K562 (cell line): ENCODE measurements around the gene ZBTB38. TPM values are rescaled to one million over a fixed set of nuclear protein-coding genes. Genes with fewer than 3 reads are reported as not detected.

Experiments
- CBFB ChIP-seq: sonication (generic); formaldehyde crosslinking; IDR thresholded peaks from 2 replicates; pipeline ENCODE4 v1.4.0; 2020; ENCODE audit warnings: mild to moderate bottlenecking, missing genetic modification reagents
- EHMT2 ChIP-seq: fragments of 450-650 bp; IDR thresholded peaks from 2 replicates; pipeline ENCODE4 v1.6.1; 2018; ENCODE audit warnings: antibody characterized with exemption
- ETS2 ChIP-seq: IDR thresholded peaks from 2 replicates; pipeline ENCODE4 v1.6.1; 2016; ENCODE audit warnings: borderline replicate concordance, missing genetic modification characterization, mild to moderate bottlenecking, moderate library complexity, missing compliant biosample characterization; ENCODE audit not compliant: poor library complexity, severe bottlenecking
- EWSR1 ChIP-seq: fragments of 450-650 bp; IDR thresholded peaks from 2 replicates; pipeline ENCODE4 v1.6.1; 2018; ENCODE audit warnings: borderline replicate concordance, mild to moderate bottlenecking, low read depth, moderate library complexity; ENCODE audit not compliant: partially characterized antibody
- HDGF ChIP-seq: fragments of 450-650 bp; IDR thresholded peaks from 2 replicates; pipeline ENCODE4 v1.6.1; 2016
- PHF20 ChIP-seq: fragments of 450-650 bp; IDR thresholded peaks from 2 replicates; pipeline ENCODE4 v1.6.1; 2018; ENCODE audit not compliant: partially characterized antibody
- RFX7 ChIP-seq: fragments of 250-450 bp; sonication (Bioruptor Pico); IDR thresholded peaks from 2 replicates; pipeline ENCODE4 v1.5.1; 2021; ENCODE audit warnings: mild to moderate bottlenecking
- RHOXF2B ChIP-seq: fragments of 250-450 bp; sonication (Bioruptor Pico); conservative IDR thresholded peaks from 2 replicates; pipeline ENCODE4 v1.5.1; 2021
- SMARCE1 ChIP-seq: fragments of 450-650 bp; IDR thresholded peaks from 2 replicates; pipeline ENCODE4 v1.7.1; 2016; ENCODE audit warnings: mild to moderate bottlenecking
- TAL1 ChIP-seq: fragments of 450-650 bp; IDR thresholded peaks from 2 replicates; pipeline ENCODE4 v1.6.1; 2016; ENCODE audit warnings: mild to moderate bottlenecking
- ZC3H4 ChIP-seq: sonication (generic); formaldehyde crosslinking; IDR thresholded peaks from 2 replicates; pipeline ENCODE4 v1.9.0; 2021; ENCODE audit warnings: missing genetic modification reagents, borderline replicate concordance
- ZNF780A ChIP-seq: fragments of 250-450 bp; sonication (Bioruptor Pico); IDR thresholded peaks from 2 replicates; pipeline ENCODE4 v1.5.0; 2021; ENCODE audit warnings: mild to moderate bottlenecking
- polyA plus RNA-seq, 8 experiments: library from polyadenylated mRNA; depleted of rRNA in 4 of 8; stranded (reverse) in 5 of 8; unstranded in 3 of 8; fragments of >200 nt; fragmentation: Nextera tagmentation in 2 of 8; fragmentation: Illumina TruSeq in 1 of 8; extraction: Ambion mirVana in 2 of 8; extraction: Trizol in 1 of 8; gene quantifications; 2 replicates each; pipeline versions ENCODE4 v1.2.1 to v1.2.3, GENCODE V29; 2011 to 2014; ENCODE audit warnings: inconsistent platforms in 1 of 8, missing spikeins in 1 of 8
- total RNA-seq, 7 experiments: library from RNA; depleted of rRNA in 6 of 7; stranded (reverse); fragments of >200 nt in 6 of 7; fragmentation: Illumina TruSeq in 2 of 7; extraction: Trizol in 2 of 7; gene quantifications; 2 replicates each; pipeline versions ENCODE4 v1.2.1 to v1.2.3, GENCODE V29; 2011 to 2021; ENCODE audit warnings: low replicate concordance in 1 of 7
- TF ChIP-seq, protein P1 (sequence below): fragments of 250-450 bp; sonication (Bioruptor Pico); IDR thresholded peaks from 2 replicates; pipeline ENCODE4 v1.4.0; 2020
- TF ChIP-seq, protein P2 (sequence below): fragments of 450-650 bp; IDR thresholded peaks from 2 replicates; pipeline ENCODE4 v1.6.1; 2017; ENCODE audit warnings: antibody characterized with exemption, mild to moderate bottlenecking
- TF ChIP-seq, protein P3 (sequence below): fragments of 200-800 bp; sonication (Bioruptor generic); IDR thresholded peaks from 2 replicates; pipeline ENCODE4 v1.6.1; 2017; ENCODE audit warnings: missing genetic modification characterization, missing compliant biosample characterization

Gene ZBTB38
- total and polyA plus RNA-seq, 9 of the 15 experiments (the other 6 are each of a cell fraction or from before 2014, with no cell fraction given), result 12.1 to 39.4 (median 22.9) TPM

DNA sequence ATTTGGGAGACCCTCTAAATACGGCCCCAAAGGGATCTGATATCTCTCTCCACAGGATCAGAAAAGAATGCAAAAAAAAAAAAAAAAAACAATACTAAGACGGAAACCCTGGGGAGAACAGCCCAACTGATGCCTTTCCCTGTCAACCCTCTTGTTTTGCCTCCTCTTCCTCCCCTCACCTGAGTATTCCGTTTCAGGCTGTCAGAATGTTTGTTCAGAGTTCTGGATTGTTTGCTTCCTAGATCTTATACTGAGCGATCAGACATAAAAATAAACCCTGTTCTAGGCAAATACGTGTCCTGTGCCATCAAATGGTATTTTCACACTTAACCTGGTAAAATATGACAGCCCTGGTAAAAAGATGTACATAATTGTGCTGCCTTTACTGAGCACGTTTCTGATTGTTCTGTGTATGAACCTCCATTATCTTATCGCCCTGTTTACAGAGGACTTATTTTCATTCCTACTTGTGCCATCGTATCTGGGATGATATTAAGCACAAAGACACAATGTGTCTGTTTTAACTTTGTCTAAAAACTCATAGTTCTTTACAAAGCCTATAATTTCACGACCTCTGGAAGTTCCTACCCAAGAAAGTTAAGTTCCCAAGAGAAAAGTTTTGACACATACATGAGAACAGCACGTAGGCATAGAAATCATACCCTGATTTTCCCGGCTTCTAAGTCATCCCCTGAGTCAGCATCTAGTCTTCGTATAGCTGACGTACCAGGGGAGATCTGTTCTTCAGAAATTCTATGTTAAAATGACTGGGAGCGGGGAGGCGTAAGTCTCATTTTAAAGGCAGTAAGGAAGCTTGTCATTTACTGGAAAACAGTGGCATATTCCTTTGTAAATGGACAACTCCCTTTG is 856 bp downstream of the ZBTB38 start (continued):
- TF ChIP-seq, protein P1, sequence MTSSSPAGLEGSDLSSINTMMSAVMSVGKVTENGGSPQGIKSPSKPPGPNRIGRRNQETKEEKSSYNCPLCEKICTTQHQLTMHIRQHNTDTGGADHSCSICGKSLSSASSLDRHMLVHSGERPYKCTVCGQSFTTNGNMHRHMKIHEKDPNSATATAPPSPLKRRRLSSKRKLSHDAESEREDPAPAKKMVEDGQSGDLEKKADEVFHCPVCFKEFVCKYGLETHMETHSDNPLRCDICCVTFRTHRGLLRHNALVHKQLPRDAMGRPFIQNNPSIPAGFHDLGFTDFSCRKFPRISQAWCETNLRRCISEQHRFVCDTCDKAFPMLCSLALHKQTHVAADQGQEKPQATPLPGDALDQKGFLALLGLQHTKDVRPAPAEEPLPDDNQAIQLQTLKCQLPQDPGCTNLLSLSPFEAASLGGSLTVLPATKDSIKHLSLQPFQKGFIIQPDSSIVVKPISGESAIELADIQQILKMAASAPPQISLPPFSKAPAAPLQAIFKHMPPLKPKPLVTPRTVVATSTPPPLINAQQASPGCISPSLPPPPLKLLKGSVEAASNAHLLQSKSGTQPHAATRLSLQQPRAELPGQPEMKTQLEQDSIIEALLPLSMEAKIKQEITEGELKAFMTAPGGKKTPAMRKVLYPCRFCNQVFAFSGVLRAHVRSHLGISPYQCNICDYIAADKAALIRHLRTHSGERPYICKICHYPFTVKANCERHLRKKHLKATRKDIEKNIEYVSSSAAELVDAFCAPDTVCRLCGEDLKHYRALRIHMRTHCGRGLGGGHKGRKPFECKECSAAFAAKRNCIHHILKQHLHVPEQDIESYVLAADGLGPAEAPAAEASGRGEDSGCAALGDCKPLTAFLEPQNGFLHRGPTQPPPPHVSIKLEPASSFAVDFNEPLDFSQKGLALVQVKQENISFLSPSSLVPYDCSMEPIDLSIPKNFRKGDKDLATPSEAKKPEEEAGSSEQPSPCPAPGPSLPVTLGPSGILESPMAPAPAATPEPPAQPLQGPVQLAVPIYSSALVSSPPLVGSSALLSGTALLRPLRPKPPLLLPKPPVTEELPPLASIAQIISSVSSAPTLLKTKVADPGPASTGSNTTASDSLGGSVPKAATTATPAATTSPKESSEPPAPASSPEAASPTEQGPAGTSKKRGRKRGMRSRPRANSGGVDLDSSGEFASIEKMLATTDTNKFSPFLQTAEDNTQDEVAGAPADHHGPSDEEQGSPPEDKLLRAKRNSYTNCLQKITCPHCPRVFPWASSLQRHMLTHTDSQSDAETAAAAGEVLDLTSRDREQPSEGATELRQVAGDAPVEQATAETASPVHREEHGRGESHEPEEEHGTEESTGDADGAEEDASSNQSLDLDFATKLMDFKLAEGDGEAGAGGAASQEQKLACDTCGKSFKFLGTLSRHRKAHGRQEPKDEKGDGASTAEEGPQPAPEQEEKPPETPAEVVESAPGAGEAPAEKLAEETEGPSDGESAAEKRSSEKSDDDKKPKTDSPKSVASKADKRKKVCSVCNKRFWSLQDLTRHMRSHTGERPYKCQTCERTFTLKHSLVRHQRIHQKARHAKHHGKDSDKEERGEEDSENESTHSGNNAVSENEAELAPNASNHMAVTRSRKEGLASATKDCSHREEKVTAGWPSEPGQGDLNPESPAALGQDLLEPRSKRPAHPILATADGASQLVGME (CRISPR knock-in tag), result no peak
- TF ChIP-seq, protein P2, sequence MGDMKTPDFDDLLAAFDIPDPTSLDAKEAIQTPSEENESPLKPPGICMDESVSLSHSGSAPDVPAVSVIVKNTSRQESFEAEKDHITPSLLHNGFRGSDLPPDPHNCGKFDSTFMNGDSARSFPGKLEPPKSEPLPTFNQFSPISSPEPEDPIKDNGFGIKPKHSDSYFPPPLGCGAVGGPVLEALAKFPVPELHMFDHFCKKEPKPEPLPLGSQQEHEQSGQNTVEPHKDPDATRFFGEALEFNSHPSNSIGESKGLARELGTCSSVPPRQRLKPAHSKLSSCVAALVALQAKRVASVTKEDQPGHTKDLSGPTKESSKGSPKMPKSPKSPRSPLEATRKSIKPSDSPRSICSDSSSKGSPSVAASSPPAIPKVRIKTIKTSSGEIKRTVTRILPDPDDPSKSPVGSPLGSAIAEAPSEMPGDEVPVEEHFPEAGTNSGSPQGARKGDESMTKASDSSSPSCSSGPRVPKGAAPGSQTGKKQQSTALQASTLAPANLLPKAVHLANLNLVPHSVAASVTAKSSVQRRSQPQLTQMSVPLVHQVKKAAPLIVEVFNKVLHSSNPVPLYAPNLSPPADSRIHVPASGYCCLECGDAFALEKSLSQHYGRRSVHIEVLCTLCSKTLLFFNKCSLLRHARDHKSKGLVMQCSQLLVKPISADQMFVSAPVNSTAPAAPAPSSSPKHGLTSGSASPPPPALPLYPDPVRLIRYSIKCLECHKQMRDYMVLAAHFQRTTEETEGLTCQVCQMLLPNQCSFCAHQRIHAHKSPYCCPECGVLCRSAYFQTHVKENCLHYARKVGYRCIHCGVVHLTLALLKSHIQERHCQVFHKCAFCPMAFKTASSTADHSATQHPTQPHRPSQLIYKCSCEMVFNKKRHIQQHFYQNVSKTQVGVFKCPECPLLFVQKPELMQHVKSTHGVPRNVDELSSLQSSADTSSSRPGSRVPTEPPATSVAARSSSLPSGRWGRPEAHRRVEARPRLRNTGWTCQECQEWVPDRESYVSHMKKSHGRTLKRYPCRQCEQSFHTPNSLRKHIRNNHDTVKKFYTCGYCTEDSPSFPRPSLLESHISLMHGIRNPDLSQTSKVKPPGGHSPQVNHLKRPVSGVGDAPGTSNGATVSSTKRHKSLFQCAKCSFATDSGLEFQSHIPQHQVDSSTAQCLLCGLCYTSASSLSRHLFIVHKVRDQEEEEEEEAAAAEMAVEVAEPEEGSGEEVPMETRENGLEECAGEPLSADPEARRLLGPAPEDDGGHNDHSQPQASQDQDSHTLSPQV, result peak; percentile 34
- TF ChIP-seq, protein P3, sequence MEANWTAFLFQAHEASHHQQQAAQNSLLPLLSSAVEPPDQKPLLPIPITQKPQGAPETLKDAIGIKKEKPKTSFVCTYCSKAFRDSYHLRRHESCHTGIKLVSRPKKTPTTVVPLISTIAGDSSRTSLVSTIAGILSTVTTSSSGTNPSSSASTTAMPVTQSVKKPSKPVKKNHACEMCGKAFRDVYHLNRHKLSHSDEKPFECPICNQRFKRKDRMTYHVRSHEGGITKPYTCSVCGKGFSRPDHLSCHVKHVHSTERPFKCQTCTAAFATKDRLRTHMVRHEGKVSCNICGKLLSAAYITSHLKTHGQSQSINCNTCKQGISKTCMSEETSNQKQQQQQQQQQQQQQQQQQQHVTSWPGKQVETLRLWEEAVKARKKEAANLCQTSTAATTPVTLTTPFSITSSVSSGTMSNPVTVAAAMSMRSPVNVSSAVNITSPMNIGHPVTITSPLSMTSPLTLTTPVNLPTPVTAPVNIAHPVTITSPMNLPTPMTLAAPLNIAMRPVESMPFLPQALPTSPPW (CRISPR knock-in tag), result peak; percentile 41
- no peak for TF ChIP-seq RHOXF2B (CRISPR knock-in tag)
- TF ChIP-seq RFX7 (CRISPR knock-in tag), result no peak
- no peak for TF ChIP-seq EHMT2
- TF ChIP-seq PHF20, result no peak
- no peak for TF ChIP-seq ZC3H4 (CRISPR knock-in tag)
- TF ChIP-seq ETS2, result no peak
- TF ChIP-seq HDGF, result no peak
- no peak for TF ChIP-seq EWSR1
- no peak for TF ChIP-seq TAL1
- no peak for TF ChIP-seq CBFB (CRISPR knock-in tag)
- TF ChIP-seq ZNF780A (CRISPR knock-in tag), result no peak
- no peak for TF ChIP-seq SMARCE1
